Right kidney (tissue), 1 donor: ENCODE measurements around the gene ARHGAP23.

Experiments
- DNase-seq: peaks from one replicate; pipeline ENCODE4 v3.0.0-alpha.2; 2016

The ARHGAP23 gene

DNA sequence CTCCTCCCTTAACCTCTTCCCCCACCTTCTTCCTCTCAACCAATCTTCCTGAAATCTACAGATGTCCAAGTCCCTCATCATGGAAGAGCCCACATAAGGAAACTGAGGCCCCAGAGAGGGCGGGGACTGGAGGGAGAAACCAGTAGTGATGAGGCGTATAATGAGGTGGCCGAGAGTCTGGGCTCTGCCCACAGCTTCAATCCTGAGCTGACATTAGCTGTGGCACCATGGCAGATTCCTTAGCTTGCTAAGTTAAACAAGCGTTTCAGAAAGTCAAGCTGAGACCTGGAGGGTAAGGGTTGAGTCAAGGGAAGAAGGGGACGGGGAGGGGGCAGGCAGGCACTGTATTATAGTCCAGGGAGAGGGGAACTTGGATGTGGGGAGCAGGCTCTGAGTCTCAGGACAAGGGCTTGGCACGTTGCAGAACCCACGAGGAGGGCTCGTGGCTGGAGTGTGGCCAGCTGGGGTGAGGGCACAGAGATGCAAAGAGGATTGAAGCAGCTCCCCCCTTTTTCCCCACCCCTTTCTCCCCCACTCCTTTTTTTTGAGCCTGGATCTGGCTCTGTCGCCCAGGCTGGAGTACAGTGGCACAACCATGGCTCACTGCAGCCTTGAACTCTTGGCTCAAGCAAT is 13.3 kb downstream of the ARHGAP23 start:
- no peak for DNase-seq

GRCh38 chr17:38442548-38442947 is 14.3 kb downstream of the ARHGAP23 start:
- no peak for DNase-seq

- DNase-seq: no peak
These were observed 15.2 kb downstream of the ARHGAP23 start for GRCh38 chr17:38443356-38444031.

- peak; percentile 70 for DNase-seq
These were observed 15.9 kb downstream of the ARHGAP23 start for GRCh38 chr17:38444151-38444550.

GRCh38 chr17:38447502-38448085 is 19.3 kb downstream of the ARHGAP23 start:
- no peak for DNase-seq

DNA sequence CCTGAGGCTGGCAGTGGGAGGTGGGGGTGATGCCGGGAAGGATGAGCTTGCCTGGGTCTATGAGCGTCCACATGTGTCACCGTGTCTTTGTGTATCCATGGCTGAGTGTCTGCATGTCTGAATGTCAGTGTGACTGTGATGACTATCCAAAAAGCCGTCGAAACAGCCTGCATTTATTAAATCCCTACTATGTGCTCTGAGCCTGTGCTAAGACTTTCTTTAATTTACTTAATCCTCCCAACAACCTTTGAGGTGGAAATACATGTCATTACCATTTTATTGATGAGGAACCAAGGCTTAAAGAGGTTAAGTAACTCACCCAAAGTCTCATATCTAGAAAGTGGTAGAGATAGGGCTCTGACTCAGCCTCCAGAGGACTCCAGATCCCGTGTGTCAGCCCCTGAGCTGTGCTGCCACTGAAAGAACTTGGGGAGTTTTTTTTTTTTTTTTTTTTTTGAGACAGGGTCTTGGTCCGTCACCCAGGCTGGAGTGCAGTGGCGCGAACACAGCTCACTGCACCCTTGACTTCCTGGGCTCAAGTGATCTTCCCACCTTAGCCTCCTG is 20.0 kb downstream of the ARHGAP23 start:
- DNase-seq: no peak

DNA sequence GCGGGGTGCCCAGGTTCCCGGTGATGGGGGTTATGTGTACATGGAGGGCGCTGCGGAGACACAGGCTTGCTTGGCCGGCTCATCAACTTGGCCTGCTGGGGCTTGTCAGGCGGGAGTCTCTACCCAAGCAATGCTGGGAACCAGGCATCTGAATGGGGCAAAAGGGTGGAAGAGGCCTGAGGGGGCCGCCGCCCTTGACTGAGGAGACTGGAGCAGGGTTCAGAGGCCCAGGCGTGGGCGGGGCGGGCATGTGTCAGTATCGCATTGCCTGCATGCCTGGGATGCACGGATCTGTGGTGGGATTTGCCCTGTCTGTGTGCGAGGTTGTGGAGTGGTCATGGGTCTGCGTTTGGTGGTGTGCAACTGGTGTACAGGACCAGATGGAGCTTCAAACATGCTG is 21.1 kb downstream of the ARHGAP23 start:
- DNase-seq: no peak

DNA sequence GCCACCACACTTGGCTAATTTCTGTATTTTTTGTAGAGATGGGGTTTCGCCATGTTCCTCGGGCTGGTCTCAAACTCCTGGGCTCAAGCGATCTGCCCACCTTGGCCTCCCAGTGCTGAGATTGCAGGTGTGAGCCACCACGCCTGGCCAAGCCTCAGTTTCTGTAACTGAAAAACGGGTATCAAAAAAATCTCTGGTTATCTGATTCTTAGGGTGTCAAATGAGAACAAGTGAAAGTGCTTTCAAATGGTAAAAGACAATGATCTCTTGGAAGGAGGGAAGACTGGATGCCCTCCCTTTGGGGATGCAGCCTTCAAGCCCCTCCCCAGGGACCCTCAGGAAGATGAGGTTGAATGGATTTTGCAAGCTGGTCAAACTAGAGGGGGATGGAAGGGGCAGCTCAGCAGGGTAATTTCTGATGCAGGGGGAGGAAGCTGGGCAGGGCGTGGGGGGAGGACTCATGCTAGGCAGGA is 22.3 kb downstream of the ARHGAP23 start:
- DNase-seq: no peak

- peak; percentile 68 for DNase-seq
These were observed 23.0 kb downstream of the ARHGAP23 start for GRCh38 chr17:38451030-38451839.

- DNase-seq: peak; percentile 55
These were observed 23.7 kb downstream of the ARHGAP23 start for GRCh38 chr17:38451840-38452529.

GRCh38 chr17:38452719-38453118 is 24.5 kb downstream of the ARHGAP23 start:
- DNase-seq: no peak

GRCh38 chr17:38453951-38454421 is 25.7 kb downstream of the ARHGAP23 start:
- DNase-seq: no peak

DNA sequence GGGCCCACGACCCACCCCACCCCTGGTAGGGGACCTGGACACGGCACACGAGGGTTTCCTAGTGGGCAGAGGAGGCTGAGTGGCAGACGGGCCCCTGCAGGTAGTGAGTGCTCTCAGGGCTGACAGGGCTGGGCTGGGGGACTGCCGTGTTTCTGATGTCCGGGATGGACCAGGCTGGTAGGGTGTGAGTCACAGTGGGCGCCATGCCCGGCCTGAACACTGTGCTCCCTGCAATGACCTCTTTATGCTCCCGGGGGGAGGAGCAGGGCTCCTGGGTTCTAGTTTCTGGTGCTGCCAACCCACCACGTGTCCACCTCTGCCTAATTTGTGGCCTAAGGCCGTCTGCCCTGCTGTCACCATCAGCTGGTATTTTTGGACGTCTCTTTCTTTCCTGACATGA is 26.3 kb downstream of the ARHGAP23 start:
- no peak for DNase-seq

DNA sequence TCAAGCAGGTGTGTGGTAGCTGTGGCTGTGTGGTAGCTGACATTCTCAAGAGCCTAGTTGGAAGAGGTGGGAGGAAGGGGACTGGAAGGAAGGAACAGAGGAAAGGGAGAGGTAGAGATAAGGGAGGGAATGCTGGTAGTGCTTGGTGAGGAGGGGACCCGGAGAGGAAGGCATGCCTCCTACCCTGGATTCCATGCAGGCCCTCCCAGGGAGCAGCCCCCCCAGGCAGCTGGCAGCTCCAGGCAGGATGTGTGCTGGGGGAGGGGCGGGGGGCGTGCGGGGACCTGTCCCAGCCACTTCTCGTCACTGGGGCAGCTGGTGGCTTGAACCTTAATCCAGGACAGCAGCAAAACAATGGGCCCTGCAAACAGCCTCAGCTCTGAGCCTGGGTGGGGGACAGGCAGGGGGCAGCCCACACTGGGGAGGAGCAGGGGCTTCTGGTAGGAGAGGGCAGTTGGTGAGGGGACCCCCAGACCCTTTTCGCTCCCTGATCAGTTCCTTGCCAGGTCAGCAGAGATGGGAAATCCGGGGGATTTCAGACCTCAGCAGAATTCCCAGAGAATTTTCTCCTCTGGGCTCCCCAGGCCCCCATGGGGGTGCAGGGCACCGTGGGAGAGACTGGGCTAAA is 27.1 kb downstream of the ARHGAP23 start:
- no peak for DNase-seq

GRCh38 chr17:38456031-38456815 is 28.0 kb downstream of the ARHGAP23 start:
- no peak for DNase-seq

DNA sequence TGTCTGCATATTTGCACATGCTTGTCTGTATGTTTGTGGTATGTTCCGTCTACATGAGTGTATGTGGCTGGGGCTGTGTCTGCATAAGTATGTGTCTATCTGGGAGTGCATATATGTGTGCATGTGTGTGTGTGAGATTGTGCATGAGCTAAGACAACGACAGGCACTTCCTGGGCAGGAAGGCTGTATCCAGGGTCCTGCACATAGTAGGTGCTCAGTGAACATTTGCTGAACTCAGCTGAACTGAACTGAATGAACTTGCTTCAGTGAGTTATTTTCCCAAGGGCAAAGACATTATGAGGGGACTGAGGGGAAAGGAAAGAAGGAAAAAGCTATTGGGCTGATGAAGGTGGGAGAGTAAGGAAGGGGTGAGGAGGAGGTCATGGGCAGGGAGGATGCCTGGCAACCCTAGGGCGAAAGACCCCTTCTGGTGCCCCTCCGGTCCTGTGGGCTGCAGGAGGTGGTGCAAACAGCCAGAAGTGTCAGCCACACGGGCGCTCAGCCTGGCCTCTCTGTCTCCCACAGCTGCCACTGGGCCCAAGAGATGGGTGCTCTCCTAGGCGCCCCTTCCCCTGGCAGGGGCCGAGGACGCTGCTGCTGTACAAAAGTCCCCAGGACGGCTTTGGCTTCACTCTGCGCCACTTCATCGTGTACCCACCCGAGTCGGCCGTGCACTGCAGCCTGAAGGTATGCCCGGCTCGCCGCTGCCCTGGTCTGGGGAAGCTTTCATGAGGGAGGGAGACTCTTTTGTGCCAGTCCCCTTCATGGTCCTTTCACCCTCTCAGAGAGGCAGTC is 29.5 kb downstream of the ARHGAP23 start:
- DNase-seq: no peak

DNA sequence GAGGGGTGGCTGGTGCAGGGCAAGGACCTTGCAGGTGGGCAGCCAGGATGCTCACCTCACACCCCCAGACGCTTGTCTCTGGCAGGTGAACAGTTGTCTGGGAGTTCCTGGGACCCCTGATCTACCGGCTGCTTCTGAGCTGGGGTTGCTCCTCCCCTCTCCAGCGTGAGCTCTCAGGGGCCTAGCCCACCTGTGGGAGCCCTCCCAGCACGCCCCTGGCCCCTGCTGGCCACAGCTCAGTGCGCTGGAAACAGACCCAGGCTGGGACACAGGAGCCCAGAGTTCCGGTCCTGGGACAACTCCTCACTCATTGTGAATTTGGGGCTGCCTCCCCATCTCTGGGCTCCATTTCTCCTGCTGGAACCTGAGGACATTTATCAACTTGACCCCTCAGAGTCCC is 30.3 kb downstream of the ARHGAP23 start:
- no peak for DNase-seq

GRCh38 chr17:38459567-38459966 is 31.3 kb downstream of the ARHGAP23 start:
- DNase-seq: no peak

- no peak for DNase-seq
These were observed 31.9 kb downstream of the ARHGAP23 start for GRCh38 chr17:38460082-38460715.
